Measurements from ENCODE around the gene ACAD8.
A peak's percentile ranks its signal among the peaks of the same experiment; 100 is the strongest.
"Not testable (repeated sequence)": the region's sequence is repeated elsewhere in the genome, so short reads cannot be mapped to it uniquely, and the experiment has no call there.

The ACAD8 gene

DNA sequence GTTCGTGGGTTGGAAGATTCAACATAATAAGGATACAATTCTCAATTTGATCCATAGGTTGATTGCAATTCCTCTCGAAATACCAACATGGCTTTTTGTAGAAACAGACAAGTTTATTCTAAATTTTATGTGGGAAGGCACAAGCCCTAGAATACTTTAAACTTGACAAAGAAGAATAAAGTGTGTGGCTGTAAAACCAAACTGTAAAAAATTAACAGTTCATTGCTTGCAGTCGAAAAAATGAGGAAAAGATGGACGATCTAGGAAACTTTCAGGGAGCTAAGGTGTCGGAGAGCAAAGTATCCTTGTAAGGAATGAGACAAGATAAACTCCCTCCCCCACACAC lies 21.8 kb downstream of the ACAD8 start:
- DNase-seq (ENCODE audit: low read depth): no peak
- H3K4me3 ChIP-seq (ENCODE audit: low read length): no peak overlapping the region
- TF ChIP-seq, protein P1, sequence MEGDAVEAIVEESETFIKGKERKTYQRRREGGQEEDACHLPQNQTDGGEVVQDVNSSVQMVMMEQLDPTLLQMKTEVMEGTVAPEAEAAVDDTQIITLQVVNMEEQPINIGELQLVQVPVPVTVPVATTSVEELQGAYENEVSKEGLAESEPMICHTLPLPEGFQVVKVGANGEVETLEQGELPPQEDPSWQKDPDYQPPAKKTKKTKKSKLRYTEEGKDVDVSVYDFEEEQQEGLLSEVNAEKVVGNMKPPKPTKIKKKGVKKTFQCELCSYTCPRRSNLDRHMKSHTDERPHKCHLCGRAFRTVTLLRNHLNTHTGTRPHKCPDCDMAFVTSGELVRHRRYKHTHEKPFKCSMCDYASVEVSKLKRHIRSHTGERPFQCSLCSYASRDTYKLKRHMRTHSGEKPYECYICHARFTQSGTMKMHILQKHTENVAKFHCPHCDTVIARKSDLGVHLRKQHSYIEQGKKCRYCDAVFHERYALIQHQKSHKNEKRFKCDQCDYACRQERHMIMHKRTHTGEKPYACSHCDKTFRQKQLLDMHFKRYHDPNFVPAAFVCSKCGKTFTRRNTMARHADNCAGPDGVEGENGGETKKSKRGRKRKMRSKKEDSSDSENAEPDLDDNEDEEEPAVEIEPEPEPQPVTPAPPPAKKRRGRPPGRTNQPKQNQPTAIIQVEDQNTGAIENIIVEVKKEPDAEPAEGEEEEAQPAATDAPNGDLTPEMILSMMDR (conservative IDR thresholded peaks at IDR 0.05; ENCODE audit: low read length): no peak

DNA sequence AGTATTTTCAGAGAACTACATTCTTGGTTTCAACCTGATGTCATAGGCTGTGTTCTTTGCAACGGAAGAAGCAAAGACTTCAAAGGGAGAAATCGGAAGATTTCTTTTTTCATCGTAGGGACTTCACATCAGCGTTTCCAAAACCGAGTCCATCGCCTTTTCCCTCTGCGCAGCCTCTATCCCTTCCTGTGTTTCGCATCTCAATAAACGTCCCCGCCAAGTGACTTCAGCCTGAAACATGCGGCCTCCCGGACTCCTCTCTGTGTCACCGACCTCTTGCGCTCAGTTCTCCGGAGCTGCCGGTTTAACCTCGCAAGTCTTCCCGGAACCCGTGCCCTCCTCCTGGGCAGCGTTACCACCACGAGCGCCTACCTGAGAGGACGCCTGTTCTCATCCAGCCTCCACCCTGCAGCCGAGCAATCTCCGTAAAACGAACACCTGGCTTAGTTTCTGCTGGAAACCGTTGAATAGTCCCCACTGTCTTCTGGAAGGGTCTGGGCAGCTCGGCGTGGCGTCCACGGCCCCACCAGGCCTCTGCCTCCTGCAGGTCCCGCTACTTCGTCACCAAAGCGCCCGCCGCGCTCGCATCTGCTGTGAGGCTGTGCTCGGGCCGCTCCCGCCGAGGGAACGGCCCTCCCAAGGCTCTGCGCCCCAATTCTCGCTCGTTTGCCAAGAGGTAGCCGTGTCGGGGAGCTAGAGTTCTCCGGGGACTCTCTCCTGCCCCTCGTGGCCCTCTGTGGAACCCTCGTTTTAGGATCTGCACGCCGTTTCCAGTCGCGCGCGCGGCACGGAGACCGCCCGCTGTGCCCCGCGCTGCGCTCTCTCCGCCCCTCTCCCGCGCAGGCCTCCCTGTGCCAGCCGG lies 22.4 kb downstream of the ACAD8 start, which contains the start of gene GLB1L3:
Gene GLB1L3, plus strand, starts transcription at position 846 of the 862 bp plus-strand sequence. CDS start 362 bp downstream, outside the sequence.
- no peak within 1 kb of the TSS; the same call in 1 of the 2 replicates for H3K4me3 ChIP-seq (ENCODE audit: low read length)
- TF ChIP-seq, protein P1 (conservative IDR thresholded peaks at IDR 0.05; ENCODE audit: low read length): peak; percentile 52
- peak; percentile 6 for DNase-seq (ENCODE audit: low read depth)

DNA sequence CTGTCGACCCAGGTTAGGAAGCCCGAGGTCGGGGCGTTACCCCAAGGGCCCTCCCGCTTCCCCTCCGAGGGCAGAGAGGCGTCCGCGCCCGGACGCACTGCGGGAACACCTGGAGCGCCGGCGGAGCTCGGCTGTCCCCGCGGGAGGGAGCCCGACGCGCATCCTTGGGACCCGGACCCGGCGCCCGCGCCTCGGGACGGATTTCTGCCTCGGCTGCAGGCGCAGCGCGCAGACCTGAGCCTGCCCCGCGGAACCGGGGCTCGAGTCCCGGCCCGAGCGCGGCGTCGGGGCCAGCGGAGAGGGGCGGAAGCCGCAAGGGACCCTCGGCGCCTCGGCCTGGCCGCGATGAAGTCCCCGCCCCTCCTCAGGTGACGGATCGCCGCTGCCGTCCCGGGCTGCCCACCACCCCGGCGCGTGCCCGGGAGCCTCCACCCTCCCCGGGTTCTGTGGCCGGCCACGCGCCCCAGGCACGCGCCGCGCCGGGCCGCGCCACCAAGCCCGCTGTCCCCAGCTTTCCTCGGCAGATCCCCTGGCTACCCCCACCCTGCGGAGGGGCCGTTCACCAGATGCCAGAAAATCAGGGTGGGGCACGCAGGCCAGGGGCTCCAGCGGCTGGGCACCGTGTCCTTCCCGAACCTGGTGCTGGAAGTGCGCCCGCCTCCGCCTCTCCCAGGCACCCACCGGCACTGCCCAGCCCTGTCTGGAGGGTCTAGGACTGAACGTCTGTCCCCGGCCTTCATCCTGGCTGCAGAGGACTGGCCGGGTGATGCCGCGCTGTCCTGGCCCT lies 23.2 kb downstream of the ACAD8 start:
- no peak overlapping the region for H3K4me3 ChIP-seq (ENCODE audit: low read length)
- no peak for DNase-seq (ENCODE audit: low read depth)
- TF ChIP-seq, protein P1 (conservative IDR thresholded peaks at IDR 0.05; ENCODE audit: low read length): no peak

DNA sequence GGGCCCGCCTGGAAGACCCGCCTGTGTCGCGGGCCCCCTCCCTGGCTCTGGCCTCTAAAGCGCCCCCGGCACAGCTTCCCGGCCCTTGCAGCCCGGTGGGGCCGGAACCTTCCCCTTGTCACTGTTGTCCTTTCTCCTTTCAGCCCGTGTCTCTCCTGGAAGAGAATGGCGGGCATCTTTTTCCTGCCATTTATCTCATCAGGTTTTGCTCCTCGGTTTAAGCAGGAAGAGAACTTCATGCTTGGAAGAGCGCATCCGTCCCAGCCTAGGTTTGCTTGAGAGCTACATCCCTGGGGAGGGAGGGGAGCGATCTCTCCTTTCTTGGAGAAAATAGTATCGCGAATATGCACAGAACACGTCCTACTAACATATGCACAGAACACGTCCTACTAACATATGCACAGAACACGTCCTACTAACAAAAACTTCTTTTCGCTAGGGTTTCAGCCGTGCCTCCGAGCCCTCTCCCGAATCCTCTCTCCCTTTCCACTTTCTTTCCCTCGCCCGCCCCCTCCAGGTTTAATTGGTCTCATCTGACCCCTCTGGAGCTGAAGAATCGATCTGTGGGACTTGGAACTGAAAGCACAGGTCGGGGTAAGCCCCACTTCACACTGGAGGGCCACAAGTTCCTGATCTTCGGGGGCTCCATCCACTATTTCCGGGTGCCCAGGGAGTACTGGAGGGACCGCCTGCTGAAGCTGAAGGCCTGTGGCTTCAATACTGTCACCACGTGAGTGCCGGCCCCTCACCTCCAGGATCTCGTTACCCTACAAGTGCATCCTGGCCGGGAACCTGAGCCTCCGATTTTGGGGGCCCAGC lies 24.0 kb downstream of the ACAD8 start:
- DNase-seq (ENCODE audit: low read depth): no peak
- no peak overlapping the region for H3K4me3 ChIP-seq (ENCODE audit: low read length)
- TF ChIP-seq, protein P1 (conservative IDR thresholded peaks at IDR 0.05; ENCODE audit: low read length): no peak

DNA sequence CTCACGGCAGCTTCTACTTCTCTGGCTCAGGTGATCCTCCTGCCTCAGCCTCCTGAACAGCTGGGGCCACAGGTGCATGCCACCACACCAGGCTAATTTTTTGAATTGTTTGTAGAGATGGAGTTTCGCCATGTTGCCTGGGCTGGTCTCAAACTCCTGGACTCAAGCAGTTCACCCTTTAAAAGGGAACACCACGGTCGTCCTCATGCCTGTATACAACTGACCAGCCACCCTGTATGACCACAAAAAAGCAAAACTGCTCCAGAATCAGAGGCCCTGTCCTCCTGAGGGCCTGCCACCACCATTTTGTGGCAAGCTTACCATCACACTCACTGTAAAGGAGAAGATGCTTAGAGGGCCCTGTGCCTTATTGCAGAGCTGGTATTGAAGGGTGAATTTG lies 25.0 kb downstream of the ACAD8 start:
- TF ChIP-seq, protein P1 (conservative IDR thresholded peaks at IDR 0.05; ENCODE audit: low read length): no peak
- DNase-seq (ENCODE audit: low read depth): no peak
- no peak overlapping the region for H3K4me3 ChIP-seq (ENCODE audit: low read length)

DNA sequence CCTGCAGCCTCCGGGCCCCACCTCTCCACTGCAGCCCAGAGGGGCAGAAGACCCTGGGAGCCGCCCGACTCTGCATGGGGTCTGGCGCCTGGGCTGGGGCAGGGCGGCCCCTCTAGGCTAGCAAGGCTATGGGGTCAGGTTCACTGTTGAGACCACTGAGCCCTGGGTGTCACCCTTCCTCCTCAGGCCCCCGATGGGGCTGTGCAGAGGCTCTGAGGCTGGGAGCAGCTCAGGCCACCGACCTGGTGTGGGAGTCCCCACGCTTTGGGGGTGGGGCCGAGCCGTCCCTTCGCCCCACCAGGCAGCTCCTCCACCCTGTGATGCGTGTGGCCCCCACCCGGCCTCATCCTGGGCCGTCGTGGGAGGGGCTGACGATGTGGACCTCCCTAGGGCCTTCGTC lies 28.3 kb downstream of the ACAD8 start:
- DNase-seq (ENCODE audit: low read depth); H3K4me3 ChIP-seq (ENCODE audit: low read length): not testable (repeated sequence)

Measured in AG10803 (cell line).